SKM-1 treated with dmso at 0.1 percent for 144 hours (cell line): Measurements from ENCODE around the gene NFIC.
A peak's percentile ranks its signal among the peaks of the same experiment; 100 is the strongest.
"Not testable (repeated sequence)": the region's sequence is repeated elsewhere in the genome, so short reads cannot be mapped to it uniquely, and the experiment has no call there.

Experiments used
- DNase-seq: peaks from one replicate; lab custom pipeline; 2025; ENCODE audit not compliant: unreplicated experiment; lab: John Stamatoyannopoulos, UW

Gene NFIC

DNA sequence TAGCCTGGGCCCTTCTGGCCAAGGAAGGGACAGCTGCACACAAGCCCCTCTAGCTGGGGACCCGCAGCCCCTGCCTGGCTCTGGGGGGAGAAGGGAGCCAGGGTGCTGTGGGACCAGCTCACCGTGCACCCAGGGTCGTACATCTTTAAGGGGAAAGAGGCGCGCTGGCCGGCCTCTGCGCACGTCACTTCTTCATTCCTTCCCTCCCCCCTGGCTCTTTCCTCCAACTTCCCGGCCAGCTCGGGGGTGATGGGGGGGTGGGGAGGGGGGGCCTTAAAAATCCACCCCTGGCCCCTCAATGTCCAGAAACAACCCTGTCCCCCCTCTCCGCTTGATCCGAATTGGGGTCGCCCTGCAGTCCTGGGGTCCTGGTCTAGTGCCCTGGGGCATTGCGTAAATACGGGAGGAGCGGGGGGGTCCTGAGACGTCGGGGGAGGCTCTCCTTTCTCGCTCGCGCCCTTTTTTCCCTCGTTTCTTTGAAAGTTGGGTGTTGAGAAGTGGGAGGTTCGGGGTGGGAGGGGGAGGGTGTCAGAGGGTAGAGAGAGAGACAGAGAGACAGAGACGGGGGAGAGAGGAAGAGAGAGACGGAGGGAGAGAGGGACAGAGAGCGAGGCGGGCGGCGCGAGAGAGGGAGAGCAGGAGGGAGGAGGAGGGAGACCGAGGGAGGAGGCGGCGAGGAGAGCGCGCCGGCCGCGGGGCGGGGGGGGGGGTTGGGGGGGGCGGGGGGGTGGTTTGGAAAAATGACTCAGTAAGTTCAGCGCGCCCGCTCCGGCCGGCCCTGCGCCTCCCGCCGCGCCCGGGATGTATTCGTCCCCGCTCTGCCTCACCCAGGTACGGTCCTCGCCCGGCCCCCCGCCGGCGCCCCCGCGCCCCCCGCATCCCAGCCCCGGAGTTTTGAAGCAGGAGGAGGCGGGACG, at the start of gene NFIC:
NFIC (plus strand) TSS at position 748 of the 917 bp plus-strand sequence; CDS start at position 802, 54 bp downstream.
- DNase-seq = peak; percentile 82

- DNase-seq = no peak
Observed at GRCh38 chr19:3316659-3317207, 49.6 kb upstream of the NFIC start.

GRCh38 chr19:3319643-3320353, 46.6 kb upstream of the NFIC start:
- DNase-seq = no peak

DNA sequence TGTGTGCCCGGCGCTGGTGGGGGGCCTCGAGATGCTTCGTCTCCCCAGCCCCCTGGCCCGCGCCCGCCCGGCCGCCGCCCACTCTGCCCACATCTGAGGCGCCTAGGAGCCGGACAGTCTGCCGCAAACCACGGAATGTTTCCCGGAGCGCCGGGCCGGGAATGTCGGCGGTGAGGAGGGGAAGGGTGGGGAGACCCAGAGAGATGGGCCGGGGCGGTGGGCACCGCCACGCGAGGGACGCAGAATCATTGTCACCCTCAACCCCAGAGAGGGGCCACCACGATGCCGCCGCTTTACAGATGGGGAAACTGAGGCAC, 46.1 kb upstream of the NFIC start:
- no peak for DNase-seq

DNA sequence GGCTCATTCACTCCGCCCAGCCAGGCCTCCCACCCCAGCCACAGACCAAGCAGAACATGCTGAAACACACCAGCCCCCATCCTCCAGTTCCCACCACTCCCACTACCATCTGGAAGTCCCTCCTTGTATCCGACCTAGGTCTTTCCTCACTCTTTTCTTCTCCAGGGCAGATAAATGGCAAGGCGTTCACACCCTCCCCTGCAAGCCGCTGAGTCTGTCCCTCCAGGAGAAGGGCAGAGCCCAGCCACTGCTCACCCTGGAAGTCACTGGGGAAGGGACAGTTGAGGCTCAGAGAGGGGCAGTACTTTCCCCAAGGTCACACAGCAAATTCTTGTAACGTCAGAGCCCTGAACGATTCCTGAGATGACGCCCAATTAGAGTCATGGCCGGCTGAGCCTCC, 45.5 kb upstream of the NFIC start:
- DNase-seq = no peak

DNA sequence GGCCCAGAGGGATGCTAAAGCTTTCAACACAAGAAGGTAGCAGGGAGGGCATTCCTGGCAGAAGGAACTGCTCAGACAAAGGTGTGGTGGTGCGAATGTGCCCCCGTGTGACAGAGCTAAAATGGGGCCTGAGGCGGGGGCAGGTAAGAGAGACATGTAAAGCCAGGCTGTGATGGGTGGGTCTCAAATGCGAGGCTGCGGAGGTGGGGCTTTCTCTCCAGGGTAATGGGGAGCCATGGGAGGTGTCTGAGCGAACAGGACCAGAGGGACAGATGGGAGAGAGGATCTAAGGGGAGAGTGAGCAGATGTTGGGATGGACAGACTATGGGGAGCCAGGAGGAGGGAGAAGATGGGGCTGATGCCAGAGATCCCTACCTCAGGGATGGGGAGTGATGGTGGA, 44.7 kb upstream of the NFIC start:
- no peak for DNase-seq

DNA sequence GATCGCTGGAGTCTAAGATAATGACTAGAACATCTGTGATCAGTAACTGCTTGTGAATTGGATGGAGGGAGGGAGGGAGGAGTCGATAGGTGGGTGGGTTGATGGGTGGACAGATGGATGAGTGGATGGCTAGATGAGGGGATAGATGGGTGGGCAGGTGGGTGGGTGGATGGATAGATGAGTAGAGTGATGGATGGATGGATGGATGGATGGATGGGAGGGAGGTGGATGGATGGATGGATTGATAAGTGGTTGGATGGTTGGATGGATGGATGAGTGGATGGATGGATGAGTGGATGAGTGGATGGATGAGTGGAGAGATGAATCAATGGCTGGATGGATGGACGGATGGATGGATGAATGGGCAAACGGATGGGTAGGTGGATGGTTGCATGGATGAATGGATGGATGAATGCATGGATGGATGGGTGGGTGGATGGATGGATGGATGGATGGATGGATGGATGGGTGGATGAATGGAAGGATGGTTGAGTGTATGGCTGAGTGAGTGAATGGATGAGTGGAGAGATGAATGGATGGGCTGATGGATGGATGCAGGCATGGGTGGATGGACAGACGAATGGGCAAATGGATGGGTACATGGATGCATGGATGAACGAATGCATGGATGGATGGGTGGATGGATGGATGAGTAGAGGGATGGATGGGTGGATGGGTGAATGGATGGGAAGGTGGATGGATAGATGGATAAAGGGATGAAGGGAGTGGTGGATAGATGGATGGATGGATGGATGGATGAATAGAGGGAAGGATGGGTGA, 44.0 kb upstream of the NFIC start:
- DNase-seq = no peak

GRCh38 chr19:3323026-3323425, 43.4 kb upstream of the NFIC start:
- DNase-seq = no peak

- no peak for DNase-seq
Observed at GRCh38 chr19:3323658-3324057, 42.7 kb upstream of the NFIC start.

DNA sequence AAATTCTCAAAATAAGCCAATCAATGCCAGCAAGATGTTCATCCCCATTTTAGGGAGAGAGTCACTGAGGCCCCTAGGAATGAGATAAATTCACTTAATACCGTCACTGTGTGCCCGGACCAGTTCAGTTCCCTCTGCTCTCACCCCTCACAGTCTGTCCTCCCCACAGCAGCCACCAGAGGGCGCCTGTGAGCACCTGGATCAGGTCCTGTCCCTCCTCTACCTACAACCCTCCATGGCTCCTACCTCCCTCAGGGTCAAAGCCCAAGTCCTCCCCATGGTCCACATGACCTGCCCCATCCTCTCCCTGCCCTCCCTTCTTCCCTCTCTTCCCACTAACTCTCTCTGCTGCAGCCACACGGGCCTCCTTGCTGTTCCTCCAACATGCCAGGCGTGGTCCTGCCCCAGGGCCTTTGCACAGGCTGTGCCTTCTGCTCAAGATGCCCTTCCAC, 42.0 kb upstream of the NFIC start:
- DNase-seq = peak; percentile 29

- DNase-seq = no peak
Observed at GRCh38 chr19:3325451-3325850, 40.9 kb upstream of the NFIC start.

DNA sequence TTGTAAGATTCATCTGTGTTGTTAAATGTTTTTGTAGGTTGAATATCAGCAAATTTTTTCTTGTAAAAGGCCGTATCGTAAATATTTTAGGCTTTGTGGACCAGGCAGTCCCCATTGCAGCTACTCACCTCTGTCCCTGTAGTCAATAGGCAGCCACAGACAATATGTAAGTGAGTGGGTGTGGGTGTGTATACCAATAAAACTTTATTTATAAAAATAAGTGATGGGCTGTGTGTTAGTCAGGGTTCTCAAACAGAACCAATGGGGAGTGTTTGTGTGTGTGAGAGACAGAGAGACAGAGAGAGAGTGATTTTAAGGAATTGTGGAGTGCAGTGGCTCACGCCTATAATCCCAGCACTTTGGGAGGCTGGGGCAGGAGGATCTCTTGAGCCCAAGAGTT, 37.6 kb upstream of the NFIC start:
- DNase-seq = no peak

DNA sequence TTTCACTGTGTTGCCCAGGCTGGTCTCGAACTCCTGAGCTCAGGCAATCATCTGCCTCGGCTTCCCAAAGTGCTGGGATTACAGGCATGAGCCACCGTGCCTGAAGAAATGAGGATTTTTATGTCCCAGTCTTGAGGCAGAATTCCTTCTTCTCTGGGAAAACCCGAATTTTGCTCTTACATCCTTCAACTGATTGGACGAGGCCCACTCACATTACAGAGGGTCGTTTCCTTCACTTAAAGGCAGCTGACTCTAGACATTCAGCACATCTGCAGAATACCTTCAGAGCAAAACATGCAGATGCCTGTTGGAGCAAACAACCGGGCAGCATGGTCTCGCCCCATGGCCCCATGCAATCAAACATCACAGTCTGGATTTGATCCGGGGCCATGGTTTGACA, 36.3 kb upstream of the NFIC start:
- no peak for DNase-seq

GRCh38 chr19:3332232-3332631, 34.2 kb upstream of the NFIC start:
- DNase-seq = not testable (repeated sequence)

DNA sequence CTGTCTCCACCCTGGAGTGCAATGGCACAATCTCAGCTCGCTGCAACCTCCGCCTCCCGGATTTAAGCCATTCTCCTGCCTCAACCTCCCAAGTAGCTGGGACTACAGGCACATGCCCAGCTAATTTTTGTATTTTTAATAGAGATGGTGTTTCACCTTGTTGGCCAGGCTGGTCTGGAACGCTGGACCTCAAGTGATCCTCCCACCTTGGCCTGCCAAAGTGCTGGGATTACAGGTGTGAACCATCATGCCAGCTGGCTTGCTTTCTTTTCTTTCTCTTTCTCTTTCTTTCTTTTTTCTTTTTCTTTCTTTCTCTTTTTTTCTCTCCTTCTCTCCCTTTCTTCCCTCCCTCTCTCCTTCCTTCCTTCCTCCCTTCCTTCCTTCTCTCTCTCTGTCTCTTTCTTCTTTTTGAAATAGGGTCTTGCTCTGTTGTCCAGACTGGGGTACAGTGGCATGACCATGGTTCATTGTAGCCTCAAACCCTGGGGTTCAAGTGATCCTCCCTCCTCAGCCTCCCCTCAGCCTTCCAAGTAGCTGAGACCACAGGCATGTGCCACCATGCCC, 33.3 kb upstream of the NFIC start:
- no peak for DNase-seq

- DNase-seq = no peak
Observed at GRCh38 chr19:3333662-3334061, 32.7 kb upstream of the NFIC start.

DNA sequence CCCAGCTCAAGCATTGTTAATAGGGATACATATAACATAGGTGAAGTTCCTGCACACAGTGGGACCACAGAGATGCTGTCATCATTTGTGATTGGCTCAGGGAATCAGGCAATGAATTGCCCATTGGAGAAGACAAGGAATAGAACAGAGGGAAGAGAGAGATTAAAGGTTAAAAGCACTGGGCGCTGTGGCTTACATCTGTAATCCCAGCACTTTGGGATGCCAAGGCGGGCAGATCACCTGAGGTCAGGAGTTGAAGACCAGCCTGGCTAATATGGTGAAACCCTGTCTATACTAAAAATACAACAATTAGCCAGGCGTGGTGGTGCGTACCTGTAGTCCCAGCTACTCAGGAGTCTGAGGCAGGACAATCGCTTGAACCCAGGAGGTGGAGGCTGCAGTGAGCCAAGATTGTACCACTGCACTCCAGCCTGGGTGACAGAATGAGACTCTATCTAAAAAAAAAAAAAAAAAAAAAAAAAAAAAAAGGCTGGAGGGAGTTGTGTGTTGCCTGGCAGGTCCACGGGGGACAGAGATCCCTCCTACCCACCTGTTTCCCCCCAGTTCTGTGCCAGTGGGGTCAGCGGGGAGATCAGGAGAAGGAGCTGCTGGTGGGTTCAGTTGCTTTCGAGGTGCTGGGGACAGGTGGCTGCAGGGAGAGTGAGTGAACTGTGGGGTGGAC, 31.5 kb upstream of the NFIC start:
- DNase-seq = not testable (repeated sequence)

GRCh38 chr19:3335431-3336350, 30.7 kb upstream of the NFIC start:
- no peak for DNase-seq

DNA sequence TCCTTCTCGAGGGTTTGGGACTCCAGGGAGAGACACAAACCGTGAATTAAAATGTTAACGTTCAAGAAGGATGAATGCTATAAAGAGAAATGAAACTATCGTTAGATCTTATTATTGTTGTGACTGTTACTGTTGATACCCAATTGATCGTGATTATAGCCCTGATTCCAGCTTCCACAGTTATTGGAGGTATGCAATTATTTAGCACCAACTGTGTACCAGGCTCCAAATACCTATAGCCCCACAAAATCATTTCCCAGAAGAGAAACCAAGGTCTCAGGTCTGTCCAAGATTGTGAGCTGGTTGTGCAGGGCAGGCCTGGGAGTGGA, 30.1 kb upstream of the NFIC start:
- DNase-seq = no peak
